NCI-H128 (cell line): ENCODE data around the gene DPH3.

Experiments
- DNase-seq: peaks from one replicate; lab custom pipeline; 2025; ENCODE audit not compliant: unreplicated experiment; lab: John Stamatoyannopoulos, UW

DPH3 gene

GRCh38 chr3:16294844-16295243, 30.1 kb upstream of the DPH3 start:
- no peak for DNase-seq

GRCh38 chr3:16290827-16291196, 26.1 kb upstream of the DPH3 start:
- no peak for DNase-seq

- DNase-seq, result no peak
Measured at GRCh38 chr3:16290007-16290826, 25.5 kb upstream of the DPH3 start.

- no peak for DNase-seq
Measured at GRCh38 chr3:16289144-16289889, 24.6 kb upstream of the DPH3 start.

- DNase-seq, result no peak
Measured at GRCh38 chr3:16288664-16289063, 23.9 kb upstream of the DPH3 start.

- DNase-seq, result no peak
Measured at GRCh38 chr3:16286751-16287543, 22.2 kb upstream of the DPH3 start.

GRCh38 chr3:16286161-16286560, 21.4 kb upstream of the DPH3 start:
- no peak for DNase-seq

- no peak for DNase-seq
Measured at GRCh38 chr3:16284633-16285032, 19.9 kb upstream of the DPH3 start.

GRCh38 chr3:16280671-16281070, 15.9 kb upstream of the DPH3 start:
- no peak for DNase-seq

- no peak for DNase-seq
Measured at GRCh38 chr3:16279010-16279801, 14.5 kb upstream of the DPH3 start.

GRCh38 chr3:16277471-16277870, 12.7 kb upstream of the DPH3 start:
- DNase-seq, result no peak

GRCh38 chr3:16273867-16274266, 9.1 kb upstream of the DPH3 start:
- no peak for DNase-seq

- no peak for DNase-seq
Measured at GRCh38 chr3:16272588-16272987, 7.8 kb upstream of the DPH3 start.

GRCh38 chr3:16270855-16271254, 6.1 kb upstream of the DPH3 start:
- no peak for DNase-seq

GRCh38 chr3:16266714-16267113, 2.0 kb upstream of the DPH3 start:
- DNase-seq, result no peak

GRCh38 chr3:16265455-16265786, 678 bp upstream of the DPH3 start:
- no peak for DNase-seq

GRCh38 chr3:16264174-16264707, 502 bp downstream of the DPH3 start:
- no peak for DNase-seq

GRCh38 chr3:16262174-16262573, 2.6 kb downstream of the DPH3 start:
- DNase-seq, result no peak

GRCh38 chr3:16260046-16260445, 4.7 kb downstream of the DPH3 start:
- no peak for DNase-seq

GRCh38 chr3:16258866-16259265, 5.9 kb downstream of the DPH3 start:
- no peak for DNase-seq

GRCh38 chr3:16258177-16258576, 6.6 kb downstream of the DPH3 start:
- DNase-seq, result no peak
